Measurements from ENCODE around the gene SESN1.

GRCh38 chr6:108985301-108985700, 109.3 kb downstream of the SESN1 start:
- no peak for TF ChIP-seq CTCF (IDR thresholded peaks at IDR 0.05)
- TF ChIP-seq POLR2A (IDR thresholded peaks at IDR 0.05): no peak
